Hepatic stellate cell (primary cell): ENCODE results near the gene BPIFB4.

Source experiments
- DNase-seq: peaks from one replicate; pipeline ENCODE4 v3.0.0; 2011; ENCODE audit warnings: low spot score

The BPIFB4 gene

DNA sequence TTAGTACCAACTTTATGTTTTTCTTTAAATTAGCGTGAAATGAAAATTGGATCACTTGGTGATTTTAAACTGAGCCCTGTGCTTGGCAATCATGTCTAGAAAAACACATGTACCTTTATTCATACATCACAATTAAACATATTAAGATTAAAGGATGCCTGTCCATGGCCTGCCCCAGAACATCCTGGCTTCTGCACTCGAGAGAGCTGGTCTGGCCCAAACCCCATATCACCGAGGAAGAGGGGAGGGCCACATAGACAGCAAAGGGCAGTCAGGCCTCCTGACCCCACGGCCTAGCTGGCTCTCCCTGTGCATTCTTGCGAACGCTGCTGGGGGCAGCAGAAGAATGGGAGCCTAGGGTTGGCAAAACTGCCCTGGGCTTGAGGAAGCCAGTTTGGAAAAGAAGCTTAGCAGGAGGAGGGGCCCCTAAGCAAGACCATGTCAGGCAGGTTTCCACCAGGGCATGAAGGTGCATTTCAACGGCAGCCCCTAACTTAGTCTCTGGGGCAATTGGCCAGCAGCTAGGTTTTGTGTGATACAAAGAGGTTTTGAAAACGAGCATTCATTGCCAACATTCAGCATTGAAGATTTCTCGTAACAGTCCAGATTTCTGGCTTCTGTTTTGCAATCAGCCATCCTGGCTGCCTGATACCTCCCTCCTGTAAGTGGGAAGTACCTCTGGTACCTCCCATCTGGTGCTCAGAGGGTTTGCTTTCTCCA is 17.2 kb upstream of the BPIFB4 start:
- no peak for DNase-seq

DNA sequence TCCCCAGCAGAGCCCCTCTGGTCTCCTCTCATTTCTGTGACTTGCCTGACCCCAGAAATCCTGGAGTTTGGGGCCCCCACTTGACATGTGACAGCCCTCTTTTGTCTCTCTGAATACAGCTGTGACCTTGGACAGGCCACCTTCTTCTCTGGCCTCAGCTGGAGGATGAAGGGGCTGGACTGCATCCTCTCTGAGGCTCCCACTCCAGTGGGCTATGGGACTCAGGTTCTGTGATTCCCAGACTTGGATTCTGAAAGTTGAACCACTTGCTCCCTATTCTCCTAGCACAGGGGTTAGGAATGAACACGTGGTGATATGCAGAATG is 16.7 kb upstream of the BPIFB4 start:
- DNase-seq: no peak

GRCh38 chr20:33063271-33063670 is 16.2 kb upstream of the BPIFB4 start:
- DNase-seq: no peak

DNA sequence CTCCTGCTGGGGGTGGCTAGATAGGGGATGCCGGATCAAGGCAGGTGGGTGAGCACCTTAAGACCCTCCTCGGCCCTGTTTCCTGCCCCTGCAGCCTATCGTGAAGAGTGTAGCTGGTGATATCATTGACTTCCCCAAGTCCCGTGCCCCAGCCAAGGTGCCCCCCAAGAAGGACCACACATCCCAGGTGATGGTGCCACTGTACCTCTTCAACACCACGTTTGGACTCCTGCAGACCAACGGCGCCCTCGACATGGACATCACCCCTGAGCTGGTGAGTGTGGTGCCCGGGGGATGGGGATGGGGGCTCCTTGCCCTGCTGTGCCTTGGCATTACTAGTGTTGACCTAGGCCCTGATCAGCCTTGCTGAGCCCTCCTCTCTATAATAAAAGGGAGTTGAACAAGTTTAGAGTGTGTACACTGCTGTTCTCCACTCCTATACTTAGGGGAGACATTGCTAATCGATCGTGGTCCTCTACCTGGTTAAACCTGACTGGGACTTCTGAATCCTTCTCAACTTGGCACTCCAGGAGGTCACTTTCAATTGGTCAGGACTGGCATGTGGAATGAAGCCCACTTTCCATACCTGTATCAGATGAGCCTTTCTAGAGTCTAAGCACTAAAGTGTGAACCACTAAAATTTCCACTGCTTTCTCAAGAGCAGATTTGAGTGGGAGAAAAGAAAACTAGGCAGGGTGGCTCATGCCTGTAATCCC is 14.7 kb upstream of the BPIFB4 start:
- DNase-seq: no peak

DNA sequence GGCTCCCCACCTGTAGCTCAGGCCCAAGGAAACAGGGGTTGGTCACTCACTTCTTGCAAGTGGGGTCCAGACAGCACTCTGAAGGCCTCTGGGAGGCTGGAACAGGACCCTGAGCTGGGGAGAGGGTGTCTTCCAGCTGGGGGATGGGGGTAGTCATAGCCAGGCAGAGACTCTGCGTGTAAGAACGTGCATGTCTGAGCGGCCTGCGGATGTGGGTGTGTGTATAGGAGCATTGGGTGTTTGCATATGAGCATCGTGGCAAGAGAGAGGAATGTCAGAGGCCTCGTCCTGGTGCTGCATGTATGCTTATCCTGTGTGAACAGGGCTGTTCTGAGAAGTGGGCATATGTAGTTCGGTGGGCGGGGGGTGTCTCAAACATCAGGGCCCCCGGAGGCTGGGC is 13.7 kb upstream of the BPIFB4 start:
- DNase-seq: no peak

GRCh38 chr20:33067806-33068205 is 11.6 kb upstream of the BPIFB4 start:
- no peak for DNase-seq

DNA sequence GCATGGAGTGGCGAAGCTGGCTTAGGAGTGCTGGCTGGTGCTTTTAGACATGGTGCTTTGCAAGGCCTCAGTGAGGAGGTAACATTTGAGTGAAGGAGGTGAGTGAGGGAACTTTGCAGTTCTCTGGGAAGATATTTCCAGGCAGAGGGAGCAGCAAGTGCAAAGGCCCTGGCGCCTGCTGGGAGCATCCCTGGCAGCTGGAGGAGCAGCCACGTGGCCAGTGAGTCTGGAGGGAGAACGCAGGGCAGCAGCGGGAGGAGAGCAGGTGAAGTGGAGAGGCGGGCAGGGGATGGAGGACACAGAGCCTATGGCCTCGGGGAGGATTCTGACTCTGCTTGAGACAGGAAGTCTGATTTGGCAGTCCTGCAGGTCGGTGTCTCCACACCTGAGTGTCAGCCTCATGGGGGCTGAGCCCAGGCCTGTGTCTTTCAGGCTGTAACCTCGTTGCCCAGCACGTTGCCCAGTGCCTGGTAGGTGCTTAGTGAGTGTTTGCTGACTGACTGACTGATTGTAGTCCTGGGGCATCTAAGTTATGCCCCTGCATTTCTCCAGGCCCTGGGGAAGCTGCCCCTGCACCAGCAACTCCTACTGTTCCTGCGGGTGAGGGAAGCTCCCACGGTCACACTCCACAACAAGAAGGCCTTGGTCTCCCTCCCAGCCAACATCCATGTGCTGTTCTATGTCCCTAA is 11.0 kb upstream of the BPIFB4 start:
- no peak for DNase-seq

DNA sequence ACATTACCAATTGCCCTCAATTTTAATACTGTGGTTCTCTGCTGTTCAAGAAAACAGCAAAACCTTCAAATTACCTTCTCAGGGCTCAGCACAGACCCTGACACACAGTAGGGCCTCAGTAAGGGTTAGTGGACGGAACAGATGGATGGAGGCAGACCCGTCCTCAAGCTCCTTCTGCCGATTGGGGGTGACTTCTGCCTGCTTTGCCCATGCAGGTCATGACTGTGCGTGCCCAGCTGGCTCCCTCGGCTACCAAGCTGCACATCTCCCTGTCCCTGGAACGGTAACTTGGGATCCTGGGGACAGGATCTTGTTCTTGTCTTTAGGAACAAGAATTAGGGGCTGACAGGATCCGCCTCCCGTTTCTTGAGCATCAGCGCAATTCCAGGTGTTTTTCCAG is 9.8 kb upstream of the BPIFB4 start:
- no peak for DNase-seq

DNA sequence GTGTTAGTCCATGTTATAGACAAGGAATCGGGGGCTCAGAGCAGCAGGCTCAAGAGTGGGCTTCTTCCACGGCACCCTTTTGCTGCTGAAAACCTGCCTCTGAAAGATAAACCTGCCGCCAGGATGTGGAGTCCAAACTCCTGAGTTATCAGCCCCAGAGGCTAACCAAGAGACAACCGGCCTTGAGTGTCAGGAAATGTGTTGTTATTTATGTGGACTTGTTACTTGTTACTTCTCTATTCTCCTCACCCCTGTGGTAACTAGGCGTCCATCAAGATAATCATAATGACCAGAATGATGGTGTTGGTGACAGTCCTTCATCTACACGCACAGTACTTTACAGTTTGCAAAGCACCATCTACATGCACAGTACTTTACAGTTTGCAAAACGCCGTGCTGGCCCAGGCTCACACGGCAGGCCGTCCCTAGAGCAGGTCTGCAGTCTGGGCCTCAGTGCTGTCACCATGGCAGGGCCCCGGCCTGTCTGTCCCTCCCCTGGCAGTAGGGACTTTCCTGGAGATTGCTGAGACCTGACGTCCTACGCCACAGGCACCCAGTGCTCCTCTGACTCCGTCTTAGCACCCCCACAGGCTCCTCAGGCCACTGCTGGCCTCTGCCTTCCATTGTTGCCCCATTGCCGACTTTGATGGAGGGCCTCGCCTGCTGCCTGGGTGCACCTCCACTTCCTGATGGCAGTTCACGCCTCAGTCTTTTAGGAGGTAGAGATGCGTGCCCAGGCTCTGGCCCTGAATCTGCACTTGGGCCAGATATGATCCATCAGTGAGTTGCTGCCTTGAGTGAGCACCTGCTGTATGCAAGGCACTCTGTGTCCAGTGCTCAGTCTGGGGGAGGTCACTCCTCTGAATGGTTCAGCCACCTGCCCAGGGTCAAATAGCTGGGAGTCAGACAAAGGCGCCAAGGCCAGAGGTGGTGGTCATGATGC is 9.1 kb upstream of the BPIFB4 start:
- no peak for DNase-seq

DNA sequence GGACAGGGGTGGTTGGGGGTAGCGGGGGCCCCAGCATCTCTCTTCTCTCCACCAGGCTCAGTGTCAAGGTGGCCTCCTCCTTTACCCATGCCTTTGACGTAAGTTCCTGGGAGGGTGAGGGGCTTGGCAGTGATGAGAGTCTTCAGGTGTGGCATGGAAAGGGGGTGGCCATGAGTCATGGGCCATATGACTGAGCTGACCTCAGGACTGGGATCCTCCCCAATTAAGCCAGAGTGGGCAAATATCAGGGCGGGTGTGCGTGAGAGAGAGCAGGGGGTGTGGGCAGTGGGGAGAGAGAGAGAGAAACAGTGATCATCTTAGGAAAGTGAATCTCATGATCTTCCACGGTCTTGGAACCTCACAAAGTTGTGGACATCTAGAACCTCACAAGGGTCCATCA is 8.2 kb upstream of the BPIFB4 start:
- DNase-seq: no peak

DNA sequence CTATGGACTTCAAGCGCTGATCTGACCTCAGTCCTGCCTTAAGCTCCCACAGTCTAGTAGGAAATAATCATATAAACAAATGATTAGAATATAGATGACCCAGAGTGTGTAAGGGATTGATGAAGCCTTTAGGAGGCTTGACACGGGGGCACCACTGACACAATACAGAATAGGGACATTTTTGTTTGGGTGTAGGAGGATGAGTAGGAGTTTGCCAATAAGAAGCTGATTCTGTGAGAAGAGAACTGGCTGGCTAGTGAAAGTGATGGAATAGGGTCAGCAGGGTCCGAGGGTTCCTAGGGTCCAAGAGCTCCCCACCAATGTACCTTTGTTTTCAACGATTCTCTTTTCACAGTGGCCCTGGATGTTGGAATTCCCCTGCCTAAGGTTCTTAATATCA is 7.1 kb upstream of the BPIFB4 start:
- no peak for DNase-seq

- no peak for DNase-seq
These were observed 6.6 kb upstream of the BPIFB4 start for GRCh38 chr20:33072813-33073212.

- DNase-seq: no peak
These were observed 4.8 kb upstream of the BPIFB4 start for GRCh38 chr20:33074675-33075074.

DNA sequence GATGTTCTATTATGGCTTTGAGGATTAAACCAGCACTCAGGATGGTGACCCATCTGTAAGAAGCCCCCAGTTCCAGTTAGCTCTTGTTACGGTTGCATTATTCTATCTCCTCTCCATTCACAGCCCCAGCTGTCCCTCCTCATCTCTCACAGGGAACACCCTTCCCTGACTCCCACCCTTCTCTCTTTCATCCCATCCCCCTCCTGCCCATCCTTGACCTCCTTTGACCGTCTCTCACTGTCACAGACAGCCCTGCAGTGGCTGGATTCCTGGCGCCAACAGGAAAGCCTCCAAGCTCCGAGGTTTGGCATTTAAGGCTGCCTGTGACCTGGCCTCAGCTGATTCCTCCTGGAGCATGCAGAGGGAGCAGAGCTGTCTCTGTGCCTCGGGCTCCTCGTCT is 4.2 kb upstream of the BPIFB4 start:
- no peak for DNase-seq

DNA sequence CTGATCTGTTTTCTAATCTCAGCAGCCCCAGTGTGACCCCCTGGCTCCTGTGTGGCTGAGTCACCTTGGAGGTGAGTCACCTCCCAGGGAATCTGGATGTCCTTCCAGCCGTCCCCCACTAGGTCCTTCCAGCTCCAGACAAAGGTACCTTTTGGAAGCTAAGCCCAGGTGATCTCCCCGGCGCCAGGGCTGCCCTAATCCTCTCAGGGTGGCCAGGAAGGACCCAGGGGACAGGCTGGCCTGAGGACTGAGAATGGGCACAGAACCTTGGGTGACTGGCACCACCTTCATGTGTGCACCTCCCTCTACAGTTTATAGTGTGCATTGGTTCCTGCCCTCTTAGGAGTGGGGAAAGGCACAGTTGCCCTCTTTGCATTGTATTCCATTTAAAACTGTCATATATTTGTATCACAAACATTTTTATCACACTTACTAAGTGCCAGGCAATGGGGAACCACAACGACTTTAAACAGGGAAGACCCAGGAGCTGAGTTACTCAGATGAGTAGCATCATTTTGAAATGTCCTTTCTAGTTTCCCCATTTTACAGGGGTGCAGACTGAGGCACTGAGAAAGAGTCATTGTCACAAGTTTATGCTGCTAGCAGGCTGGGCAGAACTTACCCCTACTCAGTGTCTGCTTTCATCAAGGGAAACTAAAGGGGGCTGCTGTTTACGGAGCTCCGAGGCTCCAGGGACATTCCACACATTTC is 2.6 kb upstream of the BPIFB4 start:
- no peak for DNase-seq

GRCh38 chr20:33081411-33082154 is 2.1 kb downstream of the BPIFB4 start:
- no peak for DNase-seq

GRCh38 chr20:33082546-33082945 is 3.1 kb downstream of the BPIFB4 start:
- no peak for DNase-seq

DNA sequence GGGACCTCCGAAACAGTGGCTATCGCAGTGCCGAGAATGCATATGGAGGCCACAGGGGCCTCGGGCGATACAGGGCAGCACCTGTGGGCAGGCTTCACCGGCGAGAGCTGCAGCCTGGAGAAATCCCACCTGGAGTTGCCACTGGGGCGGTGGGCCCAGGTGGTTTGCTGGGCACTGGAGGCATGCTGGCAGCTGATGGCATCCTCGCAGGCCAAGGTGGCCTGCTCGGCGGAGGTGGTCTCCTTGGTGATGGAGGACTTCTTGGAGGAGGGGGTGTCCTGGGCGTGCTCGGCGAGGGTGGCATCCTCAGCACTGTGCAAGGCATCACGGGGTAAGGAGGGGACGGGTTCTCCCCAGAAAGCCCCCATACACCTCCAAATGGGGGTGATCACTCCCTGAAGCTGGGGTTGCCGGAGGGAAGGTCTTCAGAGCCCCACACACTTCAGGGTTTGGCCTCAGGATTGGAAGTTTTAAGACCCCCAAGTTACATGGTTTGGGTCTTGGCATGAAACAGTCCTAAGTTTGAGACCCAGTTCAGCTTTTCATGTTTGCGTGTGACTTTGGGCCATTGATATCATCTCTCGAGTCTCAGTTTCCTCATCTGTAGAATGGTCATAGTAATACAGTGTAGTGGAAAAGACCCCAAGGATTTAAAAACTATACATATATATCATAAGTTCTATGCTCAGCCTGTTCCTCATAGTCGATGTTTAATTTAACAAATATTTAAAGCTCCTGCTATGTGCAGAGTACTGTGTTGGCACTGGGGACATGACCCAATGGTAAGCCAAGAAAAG is 4.3 kb downstream of the BPIFB4 start:
- DNase-seq: no peak

DNA sequence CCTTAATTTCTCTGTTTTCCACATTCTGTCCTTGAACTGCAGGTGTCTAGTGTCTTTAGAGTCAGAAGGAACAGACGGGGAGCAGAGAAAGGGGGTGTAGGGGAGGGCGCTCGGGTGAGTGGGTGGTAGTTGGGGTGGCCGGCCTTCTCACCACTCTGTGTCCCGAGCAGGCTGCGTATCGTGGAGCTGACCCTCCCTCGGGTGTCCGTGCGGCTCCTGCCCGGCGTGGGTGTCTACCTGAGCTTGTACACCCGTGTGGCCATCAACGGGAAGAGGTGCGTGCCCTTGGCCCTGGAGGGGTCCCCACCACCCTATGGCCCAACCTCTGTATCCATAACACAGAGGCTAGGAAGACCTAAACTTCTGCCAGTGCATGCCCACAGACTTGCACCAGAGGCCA is 5.3 kb downstream of the BPIFB4 start:
- no peak for DNase-seq

DNA sequence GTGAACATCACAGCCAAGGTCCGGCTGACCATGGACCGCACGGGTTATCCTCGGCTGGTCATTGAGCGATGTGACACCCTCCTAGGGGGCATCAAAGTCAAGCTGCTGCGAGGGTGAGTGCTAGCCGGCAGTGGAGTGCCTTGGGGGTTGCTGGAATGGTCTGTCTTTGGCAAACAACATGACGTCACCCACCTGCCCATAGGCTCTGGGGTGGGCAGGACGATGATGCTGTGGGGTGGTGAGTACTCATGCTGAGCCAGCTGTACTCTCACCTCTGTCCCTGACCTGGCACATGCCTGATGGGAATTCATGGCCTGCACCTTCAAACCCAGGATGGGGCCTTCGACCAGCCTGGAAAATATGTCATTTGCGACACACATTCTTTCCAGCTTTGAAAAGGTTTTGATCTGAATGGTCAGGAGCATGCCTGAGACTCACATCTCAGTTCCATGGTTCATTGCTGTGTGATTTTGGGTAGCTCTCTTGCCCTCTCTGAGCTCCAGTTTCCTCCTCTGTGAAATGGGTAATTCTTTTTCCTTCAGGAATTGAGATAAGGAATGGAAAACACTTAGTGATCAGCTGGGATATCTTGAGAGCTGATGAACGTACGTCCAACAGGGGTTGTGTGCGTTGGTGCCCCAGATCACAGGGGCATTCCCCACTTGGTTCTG is 6.7 kb downstream of the BPIFB4 start:
- no peak for DNase-seq
